HAP-1 (cell line): ENCODE data around the gene C1QTNF6.

Experiments used
- DNase-seq, 2 experiments: peaks; one replicate each; pipeline ENCODE4 v3.0.0-alpha.2; 2016 to 2020; ENCODE audit warnings: low spot score in 2 of 2
- H3K27me3 ChIP-seq: fragments of 250-450 bp; sonication (Bioruptor Pico); 2 replicates; pipeline ENCODE4 v1.5.1; 2020; ENCODE audit warnings: low read depth, mild to moderate bottlenecking, moderate library complexity
- H3K36me3 ChIP-seq: fragments of 250-450 bp; sonication (Bioruptor Pico); replicated peaks from 2 replicates; pipeline ENCODE4 v1.5.1; 2020; ENCODE audit warnings: mild to moderate bottlenecking
- H3K4me1 ChIP-seq: fragments of 250-450 bp; sonication (Bioruptor Pico); 2 replicates; pipeline ENCODE4 v1.5.1; 2020; ENCODE audit warnings: mild to moderate bottlenecking
- H3K4me3 ChIP-seq: fragments of 250-450 bp; sonication (Bioruptor Pico); 2 replicates; pipeline ENCODE4 v1.5.1; 2020; ENCODE audit warnings: mild to moderate bottlenecking, moderate library complexity
- H3K9me3 ChIP-seq: fragments of 250-450 bp; sonication (Bioruptor Pico); 2 replicates; pipeline ENCODE4 v1.5.1; 2020; ENCODE audit warnings: mild to moderate bottlenecking, moderate library complexity
- in situ Hi-C: fragments of 300-500 bp; cut with MboI; formaldehyde crosslinking; loops from 3 replicates; pipeline ENCODE4 v1.14.3; 2020; ENCODE audit warnings: low sequenced_read_pairs, inconsistent platforms, mixed read lengths

Gene C1QTNF6

DNA sequence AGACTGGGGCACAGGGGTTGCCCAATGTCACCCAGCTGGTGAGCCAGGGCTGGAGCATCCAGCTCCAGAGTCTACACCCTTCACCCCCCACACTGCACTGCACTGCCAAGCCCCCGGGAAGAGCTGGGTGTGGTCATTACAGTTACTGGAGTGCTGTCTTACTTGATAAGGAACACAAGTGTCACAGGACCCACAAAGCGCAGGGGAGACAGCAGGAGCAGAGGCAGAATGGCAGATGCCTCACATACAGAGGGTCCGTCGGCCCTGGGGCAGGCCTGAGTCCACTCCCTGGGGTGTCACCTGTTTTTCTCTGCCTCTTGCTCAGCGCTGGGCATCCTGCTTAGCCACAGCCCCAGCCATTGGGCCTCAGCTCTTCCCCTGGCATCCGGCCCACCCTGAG lies 46.1 kb downstream of the C1QTNF6 start:
- no peak for DNase-seq
- in situ Hi-C loops = no loop called here
- Histone ChIP-seq H3K4me3 (no peak overlapping the region), H3K4me1 (no peaks in the 10 kb centered on the region), H3K36me3 (no peaks in the 10 kb centered on the region), H3K9me3 (no peaks in the 10 kb centered on the region), H3K27me3 (peaks cover 18% of the 10 kb centered on the region)

DNA sequence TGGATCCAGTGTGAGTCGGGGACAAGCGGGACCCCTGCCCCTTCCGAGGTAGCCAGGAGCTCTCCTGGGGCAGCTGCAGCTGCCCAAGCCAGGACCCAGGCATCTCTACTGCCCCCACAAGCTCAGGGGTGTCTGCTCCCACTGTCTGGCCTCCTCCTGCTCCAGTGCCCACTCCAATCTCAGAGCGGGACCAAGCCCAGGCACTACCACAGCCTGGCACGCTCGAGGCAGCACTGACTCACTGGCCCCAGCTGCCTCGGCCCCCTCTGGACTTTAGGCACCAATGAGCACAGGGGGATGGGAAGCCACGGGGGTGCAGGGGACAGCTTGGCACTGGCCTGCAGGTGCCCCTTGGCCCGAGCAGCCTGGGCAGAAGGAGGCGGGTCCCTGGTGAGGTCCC lies 46.6 kb downstream of the C1QTNF6 start:
- in situ Hi-C loops = no loop called here
- no peak for DNase-seq
- Histone ChIP-seq H3K27me3 (peaks cover 21% of the 10 kb centered on the region), H3K4me3 (no peak overlapping the region), H3K4me1 (no peaks in the 10 kb centered on the region), H3K9me3 (no peaks in the 10 kb centered on the region), H3K36me3 (no peaks in the 10 kb centered on the region)

DNA sequence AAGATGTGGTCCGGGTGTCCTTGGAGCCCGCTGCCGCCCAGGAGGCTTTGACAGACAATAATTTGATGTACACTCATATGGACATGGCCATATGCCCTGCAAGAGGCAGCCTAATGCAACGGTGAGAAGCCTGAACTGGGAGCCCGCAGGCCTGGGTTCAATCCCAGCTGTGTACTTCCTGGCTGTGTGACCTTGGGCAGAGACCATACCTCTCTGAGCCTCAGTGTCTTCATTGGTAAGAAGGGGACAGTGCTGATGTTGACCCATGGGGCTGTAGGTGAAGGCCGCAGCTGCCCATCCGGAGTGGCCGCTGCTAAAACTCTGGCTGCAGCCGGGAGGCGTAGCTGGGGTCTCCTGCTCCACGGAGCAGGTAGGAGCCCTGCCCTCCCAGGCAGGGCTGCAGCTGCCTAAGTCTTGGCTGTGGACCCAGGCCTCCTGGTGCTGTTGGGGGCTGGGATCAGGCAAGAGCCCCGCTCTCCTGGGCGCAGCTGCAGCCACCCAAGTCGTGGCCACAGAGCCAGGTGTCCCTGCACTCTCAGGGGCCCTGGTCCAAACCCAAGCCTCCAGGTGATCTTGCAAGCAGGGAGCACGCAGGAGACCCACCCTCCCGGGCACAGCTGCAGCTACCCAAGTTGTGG lies 47.2 kb downstream of the C1QTNF6 start:
- H3K9me3 ChIP-seq = no peaks in the 10 kb centered on the region
- H3K36me3 ChIP-seq = no peaks in the 10 kb centered on the region
- in situ Hi-C loops = no loop called here
- DNase-seq = no peak
- peaks cover 17% of the 10 kb centered on the region for H3K27me3 ChIP-seq
- no peak overlapping the region for H3K4me3 ChIP-seq
- H3K4me1 ChIP-seq = no peaks in the 10 kb centered on the region

DNA sequence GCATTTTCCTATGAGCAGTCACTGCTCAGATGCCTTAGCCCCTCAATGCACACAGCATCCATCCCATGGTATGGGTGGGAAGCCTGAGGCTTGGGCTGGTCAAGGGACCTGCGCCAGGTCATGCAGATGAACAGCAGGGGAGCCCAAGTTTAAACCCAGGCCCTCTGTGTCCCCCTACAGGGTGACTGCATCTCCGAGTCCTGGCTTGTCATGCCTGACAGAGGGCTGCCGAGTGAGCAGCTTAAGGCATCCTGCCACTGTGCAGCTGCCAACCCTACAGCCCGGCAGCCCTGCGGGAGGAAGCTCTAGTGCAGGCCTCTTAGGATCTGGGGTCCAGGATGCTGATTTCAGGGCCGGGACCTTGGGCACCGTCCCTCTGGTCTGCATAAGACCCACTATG lies 48.3 kb downstream of the C1QTNF6 start:
- Histone ChIP-seq H3K4me1 (no peaks in the 10 kb centered on the region), H3K27me3 (peaks cover 9% of the 10 kb centered on the region), H3K36me3 (no peaks in the 10 kb centered on the region), H3K4me3 (no peak overlapping the region), H3K9me3 (no peaks in the 10 kb centered on the region)
- in situ Hi-C loops = no loop called here
- DNase-seq = no peak

DNA sequence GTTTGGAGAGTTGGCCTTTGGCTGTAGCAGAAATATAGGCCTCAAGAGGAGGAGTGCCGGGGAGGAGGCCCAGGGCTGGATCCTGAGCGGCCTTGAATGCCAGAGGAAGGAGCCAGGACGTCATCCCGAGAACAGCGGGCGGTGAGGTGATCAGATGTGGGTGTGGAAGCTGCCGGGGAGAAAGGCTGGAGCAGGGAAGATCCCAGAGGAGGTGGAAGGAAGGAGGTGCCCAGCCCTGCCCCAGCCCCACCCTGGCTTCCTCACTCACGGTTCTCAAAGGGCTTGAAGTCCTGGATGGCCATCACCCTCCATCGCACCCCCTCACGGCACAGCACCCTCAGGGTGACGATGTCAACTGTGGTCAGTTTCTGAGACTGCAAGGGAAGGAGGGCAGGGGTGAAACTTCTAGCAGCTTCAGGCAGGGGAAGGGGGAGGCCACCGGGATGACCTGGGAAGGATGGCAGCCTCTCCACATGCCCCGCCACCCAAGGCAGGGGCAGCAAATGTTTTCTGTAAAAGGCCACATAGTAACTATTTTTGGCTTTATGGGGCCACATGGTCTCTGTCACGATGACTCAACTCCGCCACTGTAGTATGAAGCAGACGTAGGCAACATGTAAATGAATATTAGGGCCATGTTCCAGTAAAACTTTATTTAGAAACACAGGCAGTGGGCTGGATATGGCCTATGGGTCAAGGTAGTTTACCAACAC lies 49.0 kb downstream of the C1QTNF6 start:
- H3K4me1 ChIP-seq = no peaks in the 10 kb centered on the region
- DNase-seq = no peak
- peaks cover 6% of the 10 kb centered on the region; the same call in 1 of the 2 replicates for H3K27me3 ChIP-seq
- H3K9me3 ChIP-seq = no peaks in the 10 kb centered on the region
- in situ Hi-C loops = no loop called here
- no peak overlapping the region for H3K4me3 ChIP-seq
- no peaks in the 10 kb centered on the region for H3K36me3 ChIP-seq

DNA sequence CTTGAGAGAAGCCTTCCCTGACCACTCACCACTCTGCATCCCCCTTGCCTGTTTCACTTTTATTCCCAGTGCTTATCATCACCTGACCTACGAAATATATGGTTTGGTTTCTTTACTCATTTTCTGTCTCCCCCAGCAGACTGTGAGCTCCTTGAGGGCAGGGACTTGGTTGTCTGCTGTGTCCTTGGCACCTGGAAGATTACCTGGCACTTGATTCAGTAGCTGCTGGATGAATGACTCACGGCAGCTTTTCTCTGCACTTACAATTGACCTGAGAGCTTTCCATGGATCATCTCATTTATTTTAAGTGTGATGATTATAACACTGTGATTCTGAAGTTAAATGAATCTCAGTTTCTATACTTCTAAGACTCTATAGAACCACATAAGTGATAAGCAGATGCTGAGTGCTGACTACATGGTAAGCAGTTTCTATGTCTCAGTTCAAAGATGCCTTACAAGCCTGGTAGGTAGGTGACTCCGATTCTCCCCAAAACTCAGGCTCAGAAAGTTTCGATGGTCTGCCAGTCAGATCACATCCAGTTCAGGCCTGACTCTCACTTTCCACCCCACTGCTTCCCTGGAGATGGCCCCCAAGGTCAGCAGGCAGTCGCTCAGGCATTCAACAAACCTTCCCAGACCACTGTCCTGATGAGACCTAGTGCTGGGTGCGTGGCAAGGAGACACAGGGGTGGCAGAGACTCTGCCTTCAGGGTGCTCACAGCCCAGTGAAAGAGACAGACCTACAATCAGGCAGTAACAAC lies 50.0 kb downstream of the C1QTNF6 start:
- in situ Hi-C loops = no loop called here
- Histone ChIP-seq H3K9me3 (no peaks in the 10 kb centered on the region), H3K27me3 (peaks cover 6% of the 10 kb centered on the region; the same call in 1 of the 2 replicates), H3K36me3 (no peaks in the 10 kb centered on the region), H3K4me3 (no peak overlapping the region), H3K4me1 (no peaks in the 10 kb centered on the region)
- DNase-seq = no peak

DNA sequence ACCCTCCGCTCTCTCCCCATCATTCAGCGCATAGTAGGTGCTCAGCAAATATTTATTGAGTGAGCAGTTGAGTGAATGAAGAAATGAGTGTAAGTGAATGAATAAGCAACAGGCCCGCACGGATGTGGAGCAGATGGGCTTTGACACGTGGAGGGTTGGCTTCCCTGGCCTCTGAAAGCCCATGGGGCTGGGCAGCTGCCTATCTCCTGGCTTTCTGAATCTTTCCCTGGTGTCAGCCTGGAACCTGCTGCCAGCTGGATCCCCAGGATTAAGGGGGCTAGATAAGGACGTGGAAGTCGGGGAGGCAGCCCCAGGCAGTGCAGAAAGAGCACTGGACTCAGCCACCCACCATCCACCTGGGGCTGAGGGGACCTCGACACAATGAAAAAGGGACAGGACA lies 50.9 kb downstream of the C1QTNF6 start:
- Histone ChIP-seq H3K27me3 (peaks cover 6% of the 10 kb centered on the region; the same call in 1 of the 2 replicates), H3K9me3 (no peaks in the 10 kb centered on the region), H3K4me1 (no peaks in the 10 kb centered on the region), H3K36me3 (no peaks in the 10 kb centered on the region), H3K4me3 (no peak overlapping the region)
- DNase-seq = no peak
- in situ Hi-C loops = no loop called here

DNA sequence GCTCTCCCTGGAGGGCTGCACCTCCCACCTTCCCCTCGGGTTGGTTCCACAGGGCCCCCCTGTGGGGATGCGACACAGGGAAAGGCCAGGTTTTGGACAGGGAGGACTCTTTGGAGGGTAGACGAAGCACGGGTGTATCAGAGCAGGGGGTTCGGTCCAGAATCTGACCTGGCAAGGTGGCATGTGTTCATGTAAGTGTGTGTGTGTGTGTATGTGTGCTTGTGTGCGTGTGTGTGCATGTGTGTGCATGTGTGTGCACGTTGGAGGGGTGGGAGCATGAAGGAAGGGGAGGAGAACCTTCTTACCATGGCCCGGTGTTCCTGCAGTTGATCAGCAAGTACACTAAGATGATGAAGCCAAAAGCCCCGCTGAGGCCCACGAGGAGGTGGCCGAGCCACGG lies 53.0 kb downstream of the C1QTNF6 start:
- Histone ChIP-seq H3K4me3 (no peak overlapping the region), H3K27me3 (peaks cover 6% of the 10 kb centered on the region; the same call in 1 of the 2 replicates), H3K9me3 (no peaks in the 10 kb centered on the region), H3K36me3 (no peaks in the 10 kb centered on the region), H3K4me1 (no peaks in the 10 kb centered on the region)
- DNase-seq = no peak
- in situ Hi-C loops = no loop called here

DNA sequence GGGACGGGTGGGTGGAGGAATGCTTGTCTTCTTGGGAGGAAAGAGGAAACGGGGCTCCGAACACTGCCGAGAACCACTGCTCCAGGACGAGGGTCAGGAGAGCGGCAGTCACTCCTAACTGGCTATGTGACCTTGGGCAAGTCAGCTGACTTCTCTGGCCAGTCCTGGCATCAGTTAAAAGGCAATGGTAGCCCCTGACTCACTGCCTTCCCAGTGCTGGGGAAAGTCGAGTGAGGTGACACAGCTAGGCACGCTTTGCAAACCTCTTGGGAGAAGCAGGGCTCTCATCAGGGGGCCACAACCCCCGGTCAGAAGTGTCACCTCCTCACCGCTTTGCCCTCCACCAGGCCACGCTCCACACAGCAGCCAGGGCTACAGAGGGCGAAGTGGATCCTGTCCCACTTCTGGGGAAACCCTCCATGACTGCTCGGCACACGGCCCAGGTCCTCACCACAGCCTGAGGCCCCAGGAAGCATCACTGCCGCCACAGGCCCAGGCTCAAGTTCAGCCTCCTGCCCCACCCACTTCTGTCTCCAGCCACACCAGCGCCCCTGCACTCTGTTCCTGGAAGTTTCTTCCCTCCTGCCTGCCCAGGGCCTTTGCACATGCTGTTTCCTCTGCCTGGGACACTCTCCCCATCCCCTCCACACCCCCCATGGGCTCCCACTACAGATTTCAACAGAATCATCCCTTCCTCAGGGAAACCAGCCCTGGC lies 54.6 kb downstream of the C1QTNF6 start:
- Histone ChIP-seq H3K4me3 (no peak overlapping the region), H3K36me3 (no peaks in the 10 kb centered on the region), H3K27me3 (peaks cover 6% of the 10 kb centered on the region; the same call in 1 of the 2 replicates), H3K9me3 (no peaks in the 10 kb centered on the region), H3K4me1 (no peaks in the 10 kb centered on the region)
- no peak for DNase-seq
- in situ Hi-C loops = no loop called here

DNA sequence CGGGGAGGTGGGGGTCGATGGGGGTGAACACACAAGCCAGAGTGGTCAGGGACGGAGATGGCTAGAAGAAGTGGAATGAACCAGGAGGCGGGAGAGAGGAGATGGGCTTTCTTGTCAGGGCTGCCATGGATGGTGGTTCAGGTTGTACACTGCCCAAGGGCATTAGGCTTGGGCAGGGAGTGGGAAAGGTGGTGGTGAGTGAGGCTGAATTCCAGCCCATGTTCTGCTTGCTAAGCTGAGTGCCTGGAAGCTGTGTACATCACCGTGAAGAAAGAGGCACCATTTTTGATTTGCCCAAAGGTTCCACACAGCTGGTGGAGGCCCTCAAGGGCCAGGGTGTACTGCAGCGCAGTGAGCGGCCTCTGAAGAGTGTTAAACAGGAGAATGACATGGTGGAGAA lies 55.3 kb downstream of the C1QTNF6 start:
- no peaks in the 10 kb centered on the region for H3K4me1 ChIP-seq
- in situ Hi-C loops = no loop called here
- no peak for DNase-seq
- no peaks in the 10 kb centered on the region for H3K9me3 ChIP-seq
- no peak overlapping the region for H3K4me3 ChIP-seq
- no peaks in the 10 kb centered on the region for H3K36me3 ChIP-seq
- H3K27me3 ChIP-seq = peaks cover 6% of the 10 kb centered on the region; the same call in 1 of the 2 replicates
